Activated naive CD4-positive, alpha-beta T cell treated with Interleukin-2 at 50 U/mL for 16 hours (primary cell): ENCODE results near the gene TCIRG1.
"Not testable (repeated sequence)": the region's sequence is repeated elsewhere in the genome, so short reads cannot be mapped to it uniquely, and the experiment has no call there.

Experiments used
- DNase-seq: peaks from one replicate; pipeline ENCODE4 v3.0.0-alpha.2; 2020

TCIRG1 gene, protein sequence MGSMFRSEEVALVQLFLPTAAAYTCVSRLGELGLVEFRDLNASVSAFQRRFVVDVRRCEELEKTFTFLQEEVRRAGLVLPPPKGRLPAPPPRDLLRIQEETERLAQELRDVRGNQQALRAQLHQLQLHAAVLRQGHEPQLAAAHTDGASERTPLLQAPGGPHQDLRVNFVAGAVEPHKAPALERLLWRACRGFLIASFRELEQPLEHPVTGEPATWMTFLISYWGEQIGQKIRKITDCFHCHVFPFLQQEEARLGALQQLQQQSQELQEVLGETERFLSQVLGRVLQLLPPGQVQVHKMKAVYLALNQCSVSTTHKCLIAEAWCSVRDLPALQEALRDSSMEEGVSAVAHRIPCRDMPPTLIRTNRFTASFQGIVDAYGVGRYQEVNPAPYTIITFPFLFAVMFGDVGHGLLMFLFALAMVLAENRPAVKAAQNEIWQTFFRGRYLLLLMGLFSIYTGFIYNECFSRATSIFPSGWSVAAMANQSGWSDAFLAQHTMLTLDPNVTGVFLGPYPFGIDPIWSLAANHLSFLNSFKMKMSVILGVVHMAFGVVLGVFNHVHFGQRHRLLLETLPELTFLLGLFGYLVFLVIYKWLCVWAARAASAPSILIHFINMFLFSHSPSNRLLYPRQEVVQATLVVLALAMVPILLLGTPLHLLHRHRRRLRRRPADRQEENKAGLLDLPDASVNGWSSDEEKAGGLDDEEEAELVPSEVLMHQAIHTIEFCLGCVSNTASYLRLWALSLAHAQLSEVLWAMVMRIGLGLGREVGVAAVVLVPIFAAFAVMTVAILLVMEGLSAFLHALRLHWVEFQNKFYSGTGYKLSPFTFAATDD

DNA sequence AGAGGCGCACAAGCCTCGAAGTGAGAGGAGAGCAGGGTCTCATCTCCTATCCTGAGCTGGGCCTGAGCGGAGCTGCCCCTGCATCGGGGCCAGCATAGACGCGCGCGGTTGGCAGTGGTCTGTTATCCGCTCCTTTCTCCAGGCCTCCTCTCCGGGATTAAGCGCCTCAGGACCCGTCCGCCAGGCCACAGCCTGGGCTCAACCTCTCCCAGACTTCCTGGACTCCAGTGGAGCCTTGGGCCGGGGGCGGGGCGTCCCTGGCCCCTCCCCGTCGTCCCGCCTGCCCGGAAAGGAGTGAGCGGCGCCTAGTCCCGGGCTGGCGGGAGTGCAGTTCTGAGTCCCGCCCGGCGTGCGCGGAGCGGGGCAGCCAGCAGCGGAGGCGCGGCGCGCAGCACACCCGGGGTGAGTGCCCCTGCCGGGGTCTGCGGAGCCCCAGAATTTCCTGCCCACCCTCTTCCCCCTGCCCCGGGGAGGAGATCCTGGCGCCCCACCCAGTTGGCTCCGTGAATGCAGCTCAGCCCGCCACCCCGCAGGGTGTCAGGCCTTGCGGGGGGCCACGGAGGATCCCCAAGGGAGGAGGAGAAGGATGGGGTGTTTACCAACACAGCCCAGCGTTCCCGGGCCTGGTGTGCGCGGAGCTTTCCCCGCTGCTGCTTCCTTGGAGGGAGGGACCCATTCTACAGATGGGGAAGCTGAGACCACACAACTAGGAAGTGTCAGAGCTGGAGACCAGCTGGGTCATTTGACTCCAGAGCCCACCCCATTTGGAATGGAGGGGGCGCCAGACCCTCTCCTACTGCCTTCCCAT lies at the start of gene TCIRG1:
Gene TCIRG1 (plus strand): TSS at position 308 of the 808 bp plus-strand sequence. CDS start 2,247 bp downstream, outside the sequence.
- peak; percentile 64 for DNase-seq

DNA sequence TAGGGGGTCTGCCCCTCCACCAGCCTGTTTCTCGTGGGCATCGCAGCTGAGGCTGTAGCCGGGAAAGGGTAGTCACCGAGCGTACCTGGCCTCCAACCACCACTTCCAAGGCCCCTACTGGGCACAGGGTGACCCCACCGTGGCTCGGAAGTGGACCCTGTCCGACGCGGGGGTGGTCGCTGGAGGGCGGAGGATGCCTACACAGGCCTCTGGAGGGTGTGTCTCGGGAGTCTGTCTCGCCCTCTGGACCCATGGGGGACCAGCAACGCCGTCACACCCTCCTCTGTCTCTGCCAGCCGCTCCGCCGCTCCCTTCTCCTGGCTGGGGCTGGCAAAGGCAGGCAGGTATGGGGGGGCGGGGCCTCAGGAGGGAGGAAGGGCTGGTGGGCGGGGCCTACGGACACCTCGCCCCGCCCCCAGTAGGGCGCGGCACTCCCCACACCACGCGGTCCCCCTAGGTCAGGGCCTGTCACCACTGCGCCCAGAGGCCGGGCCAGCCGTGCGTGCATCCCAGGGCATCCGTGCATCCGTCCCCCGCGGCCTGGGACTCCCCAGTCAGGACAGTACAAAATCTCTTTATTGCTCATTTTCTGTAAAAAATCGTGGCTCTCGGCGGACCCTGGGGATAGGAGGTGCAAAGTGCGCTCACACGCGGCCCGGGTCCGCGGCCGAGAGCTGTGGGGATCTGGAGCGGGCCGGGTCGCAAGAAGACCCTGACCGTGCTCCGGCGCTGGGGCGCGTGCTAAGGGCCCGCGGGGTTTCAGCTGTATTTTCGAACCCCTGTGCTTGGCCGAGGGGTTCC lies 48.1 kb upstream of the TCIRG1 start:
- not testable (repeated sequence) for DNase-seq

DNA sequence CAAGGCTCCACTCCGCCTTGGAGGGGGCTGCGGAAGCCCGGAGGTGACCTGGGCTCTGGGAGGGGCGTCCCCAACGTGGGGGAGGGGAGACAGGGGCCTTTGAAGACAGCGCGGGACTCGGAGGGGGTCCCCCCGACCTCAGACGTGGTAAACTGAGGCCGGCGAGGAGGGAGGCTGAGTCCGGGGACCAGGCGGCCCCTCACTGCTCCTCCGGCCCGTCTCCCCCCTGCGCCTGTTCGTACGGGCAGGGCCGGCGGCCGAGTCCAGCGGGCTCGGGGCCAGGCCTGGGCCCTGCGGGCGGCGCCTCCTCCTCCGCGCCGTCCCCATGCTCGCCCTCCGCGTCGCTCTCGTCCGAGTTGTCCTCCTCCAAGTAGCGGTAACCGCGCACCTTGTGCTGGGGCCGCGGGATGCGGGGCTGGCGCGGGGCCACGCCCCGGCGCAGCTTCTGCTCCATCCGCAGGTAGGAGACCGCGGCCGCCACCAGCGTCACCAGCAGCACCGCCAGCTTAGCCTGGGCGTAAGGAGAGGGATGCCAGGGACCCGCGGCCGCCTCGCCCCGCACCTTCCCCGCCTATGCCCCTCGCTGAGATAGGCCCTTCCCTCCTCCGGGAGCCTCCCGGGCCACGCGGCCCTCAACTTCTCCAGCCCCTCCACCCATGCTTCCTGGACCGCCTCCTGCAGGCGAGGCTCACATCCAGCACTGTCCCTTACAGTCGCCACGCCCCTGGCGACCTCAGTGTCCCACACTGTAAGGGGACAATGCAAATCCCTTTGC lies 47.3 kb upstream of the TCIRG1 start:
- not testable (repeated sequence) for DNase-seq

DNA sequence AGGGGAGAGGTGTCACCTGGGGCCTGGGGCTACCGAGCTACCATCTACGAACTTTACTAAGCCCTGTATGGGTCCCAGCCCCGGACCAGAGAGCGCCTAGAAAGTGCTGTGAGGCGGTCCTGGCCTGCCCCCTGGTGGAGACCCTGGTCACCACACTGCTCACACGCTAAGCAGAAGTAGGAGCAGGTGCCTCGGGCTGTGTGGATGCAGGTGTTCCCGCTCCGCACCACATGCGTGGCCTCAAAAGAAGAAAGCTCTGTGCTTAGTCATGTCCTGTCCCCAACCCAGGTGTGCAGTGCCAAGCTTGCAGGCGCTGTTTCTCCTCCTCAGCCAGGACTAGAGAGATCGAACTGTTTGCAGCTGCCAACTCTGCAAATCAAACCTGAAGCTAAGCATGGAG lies 45.0 kb upstream of the TCIRG1 start:
- DNase-seq, result peak; percentile 46

DNA sequence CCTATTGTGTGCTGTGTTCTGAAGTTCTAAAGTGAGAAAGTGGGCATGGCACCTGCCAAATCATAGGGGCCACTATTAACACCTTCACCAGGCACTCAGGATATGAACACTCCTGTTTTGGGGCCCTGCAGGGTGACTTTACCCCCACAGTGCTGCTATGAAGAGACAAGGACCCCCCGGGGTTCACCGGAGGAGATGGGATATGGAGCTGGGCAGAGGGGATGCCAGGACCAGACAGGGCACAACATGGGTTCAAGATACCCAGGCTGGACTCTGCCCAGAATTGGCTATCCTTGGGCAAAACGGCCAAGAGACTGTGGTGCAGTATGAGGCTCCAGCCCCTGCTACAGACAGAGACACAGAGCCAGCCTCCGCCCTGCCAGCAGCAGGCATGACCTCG lies 44.4 kb upstream of the TCIRG1 start:
- not testable (repeated sequence) for DNase-seq

DNA sequence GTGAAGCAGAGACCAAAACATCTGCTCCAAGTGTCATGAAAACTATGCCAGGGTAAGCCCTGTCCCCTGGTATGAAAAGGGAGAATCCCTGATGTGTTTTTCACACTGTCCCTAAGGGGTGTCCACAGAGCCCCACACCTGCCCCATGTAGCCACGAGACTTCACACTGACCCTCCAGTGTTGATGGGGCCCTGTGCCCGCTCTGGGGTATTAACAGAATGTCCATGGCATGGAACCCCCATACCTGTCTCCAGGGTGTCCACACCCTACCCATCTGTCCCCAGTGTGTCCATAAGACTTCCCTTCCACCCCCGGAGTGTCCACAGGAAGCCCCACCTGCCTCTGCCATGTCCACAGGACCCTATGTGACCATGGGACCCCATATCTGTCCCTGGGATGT lies 43.7 kb upstream of the TCIRG1 start:
- DNase-seq, result not testable (repeated sequence)

DNA sequence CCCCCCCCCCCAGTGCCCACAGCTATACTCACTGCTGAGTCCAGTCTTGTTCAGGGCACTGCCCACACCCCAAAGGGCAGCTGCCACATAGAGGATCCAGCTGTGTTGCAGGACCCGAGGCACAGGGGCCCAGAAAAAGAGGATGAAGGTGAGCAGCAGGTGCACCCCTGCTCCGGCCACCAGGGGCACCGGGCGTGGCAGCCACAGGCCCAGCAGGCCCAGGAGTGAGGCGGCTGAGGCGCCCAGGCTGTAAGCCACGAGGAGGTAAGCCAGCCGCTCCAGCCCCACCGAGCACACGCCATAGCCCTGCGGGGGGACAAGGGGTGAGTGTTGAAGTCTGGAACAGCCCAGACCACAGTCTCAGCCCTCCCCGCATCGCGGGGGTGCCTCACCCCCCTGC lies 43.2 kb upstream of the TCIRG1 start:
- DNase-seq, result not testable (repeated sequence)

DNA sequence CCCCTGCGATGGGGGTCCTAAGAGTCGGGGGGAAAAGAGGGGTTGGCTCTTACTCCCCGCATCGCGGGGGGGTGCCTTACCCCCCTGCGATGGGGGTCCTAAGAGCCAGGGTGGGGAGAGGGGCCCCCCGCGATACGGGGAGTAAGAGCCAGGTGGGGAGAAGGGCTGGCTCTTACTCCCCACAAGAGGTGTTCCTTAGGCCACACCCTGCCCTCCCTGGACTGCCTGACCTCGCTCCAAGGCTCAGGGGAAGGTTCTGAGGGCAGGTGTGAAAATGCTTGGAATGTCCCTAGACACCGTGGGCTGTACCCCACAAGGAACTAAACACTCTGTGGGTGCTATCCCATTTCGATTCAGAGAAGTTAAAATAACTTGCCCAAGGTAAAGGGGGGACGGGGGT lies 42.8 kb upstream of the TCIRG1 start:
- DNase-seq, result no peak

DNA sequence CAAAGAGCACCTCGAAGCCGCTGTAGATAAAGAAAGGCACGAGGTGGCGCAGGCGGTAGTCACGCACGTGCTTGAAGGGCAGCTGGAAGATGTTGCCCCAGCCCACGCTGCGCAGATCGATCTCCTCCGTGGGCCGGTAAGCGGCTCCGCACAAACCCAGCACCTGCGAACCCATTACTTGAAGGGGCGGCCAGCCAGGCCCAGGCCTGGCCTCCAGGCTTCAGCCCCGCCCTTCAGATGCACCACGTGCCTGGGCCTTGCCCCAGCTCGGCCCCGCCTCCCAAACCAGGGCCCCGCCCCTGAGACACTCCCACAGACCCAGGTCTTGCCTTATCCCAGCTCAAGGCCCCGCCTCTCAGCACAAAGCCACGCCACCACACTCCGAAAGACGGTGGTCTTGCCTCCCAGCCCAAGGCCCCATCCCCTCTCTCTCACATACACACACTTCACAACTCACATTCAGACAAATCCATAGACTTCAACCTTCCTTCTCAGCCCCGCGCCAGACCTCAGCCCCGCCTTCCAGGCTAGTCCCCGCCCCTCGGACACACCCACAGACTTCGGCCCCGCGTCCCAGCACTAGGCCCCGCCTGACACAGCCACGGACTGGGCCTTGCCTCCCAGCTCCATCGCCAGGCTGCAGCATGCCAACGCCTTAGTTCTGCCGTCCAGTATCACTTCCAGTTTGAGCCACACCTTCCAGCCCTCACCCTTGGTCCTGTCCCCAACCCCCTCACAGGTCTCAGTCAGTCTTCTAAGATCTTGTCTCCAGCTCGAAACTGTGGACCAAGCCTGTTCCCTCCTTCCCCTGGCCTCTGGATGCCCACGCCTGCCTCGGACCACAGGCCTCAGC lies 42.0 kb upstream of the TCIRG1 start:
- DNase-seq, result peak; percentile 25

DNA sequence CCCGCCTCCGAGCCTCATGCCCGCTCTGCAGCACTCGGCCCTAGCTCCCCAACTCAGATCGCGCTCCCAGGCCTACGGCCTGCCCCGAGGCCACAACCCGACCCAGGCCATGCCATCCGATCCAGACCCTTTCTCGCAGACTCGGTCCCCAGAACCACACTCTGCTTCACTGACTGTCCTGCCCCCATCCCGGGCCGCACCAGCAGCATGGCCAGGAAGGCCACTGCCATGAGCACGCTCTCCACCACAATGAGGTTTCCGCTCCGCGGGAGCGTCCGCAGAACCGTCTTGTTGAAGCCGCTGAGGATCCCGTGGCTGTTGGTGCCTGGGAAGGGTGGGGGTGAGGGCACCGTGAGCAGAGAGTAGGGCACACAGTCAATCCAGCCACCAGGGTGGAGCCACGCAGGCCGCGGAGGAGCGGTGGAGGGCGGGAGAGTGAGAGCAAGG lies 41.3 kb upstream of the TCIRG1 start:
- no peak for DNase-seq

DNA sequence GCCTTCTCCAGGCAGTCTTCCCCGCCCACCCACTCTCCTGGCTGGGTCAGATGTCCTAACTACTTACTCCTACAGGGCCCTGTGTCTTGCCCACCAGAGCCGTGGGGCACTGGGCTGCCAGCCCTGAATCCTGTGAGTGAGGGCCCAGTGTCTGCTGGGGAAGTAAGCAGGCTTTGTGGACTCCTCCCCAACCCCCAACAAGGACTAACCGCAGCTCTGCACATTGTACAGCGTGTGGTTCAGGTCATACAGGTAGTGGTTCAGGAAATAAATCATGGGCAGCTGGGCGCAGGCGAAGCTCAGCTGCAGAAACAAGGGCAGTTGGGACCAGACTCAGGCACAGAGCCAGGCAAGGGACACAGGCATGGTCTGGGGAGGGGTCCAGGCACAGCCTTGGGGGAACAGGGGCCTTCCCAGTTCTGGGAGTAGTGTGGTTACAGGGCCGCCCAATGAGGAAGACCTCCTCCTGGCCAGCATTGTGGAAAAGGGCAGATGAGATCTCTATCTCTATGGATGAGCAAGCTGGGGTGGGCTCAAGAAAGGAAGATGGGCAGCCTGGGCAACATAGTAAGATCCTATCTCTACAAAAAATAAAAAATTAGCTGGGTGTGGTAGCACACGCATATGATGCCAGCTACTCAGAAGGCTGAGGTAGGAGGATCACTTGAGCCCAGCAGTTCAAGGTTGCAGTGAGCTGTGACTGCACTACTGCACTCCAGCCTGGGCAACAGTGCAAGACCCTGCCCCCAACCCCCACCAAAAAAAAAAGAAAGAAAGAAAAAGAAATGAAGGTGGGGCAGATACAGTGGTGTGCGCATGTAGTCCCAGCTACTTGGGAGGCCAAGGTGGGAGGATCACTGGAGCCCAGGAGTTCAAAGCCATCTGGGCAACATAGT lies 40.4 kb upstream of the TCIRG1 start:
- no peak for DNase-seq

DNA sequence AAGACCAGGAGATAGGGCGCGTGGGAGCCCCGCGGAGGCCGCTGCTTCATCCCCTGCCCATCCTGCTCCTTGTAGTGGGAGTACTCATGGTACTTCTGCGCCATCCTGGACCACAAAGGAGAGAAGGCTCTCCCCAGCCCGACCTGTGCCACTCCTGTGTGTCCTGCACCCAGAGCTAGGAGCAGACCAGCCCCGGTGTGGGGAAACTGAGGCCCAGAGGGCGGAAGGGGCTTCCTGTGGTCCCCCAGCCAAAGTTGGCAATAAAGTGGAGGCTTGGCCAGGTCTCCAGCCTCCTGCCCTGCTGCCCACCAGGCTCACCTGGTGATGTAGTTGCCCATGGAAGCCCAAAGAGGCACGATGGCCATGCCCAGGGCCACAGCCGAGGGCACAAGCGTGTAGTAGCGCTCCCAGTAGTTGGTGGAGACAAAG lies 39.6 kb upstream of the TCIRG1 start:
- DNase-seq, result no peak

DNA sequence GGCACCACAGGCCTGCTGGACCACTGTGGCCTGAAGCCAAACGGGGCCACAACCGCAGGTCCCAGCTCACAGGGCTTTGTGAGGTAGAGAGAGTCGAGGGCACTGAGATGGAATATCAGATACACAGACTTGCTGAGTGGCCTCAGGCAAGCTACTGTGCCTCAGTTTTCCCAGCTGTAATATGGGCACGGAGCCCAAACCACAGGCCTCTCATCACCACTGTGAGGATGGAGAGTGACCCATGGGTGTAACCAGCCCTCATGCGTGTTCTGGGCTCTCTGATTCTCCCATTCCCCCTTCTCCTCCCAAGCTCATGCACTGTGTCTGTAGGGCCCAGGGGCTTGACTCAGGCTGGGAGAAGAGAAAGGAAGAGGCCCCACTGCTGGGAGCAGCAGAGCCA lies 39.1 kb upstream of the TCIRG1 start:
- DNase-seq, result no peak

DNA sequence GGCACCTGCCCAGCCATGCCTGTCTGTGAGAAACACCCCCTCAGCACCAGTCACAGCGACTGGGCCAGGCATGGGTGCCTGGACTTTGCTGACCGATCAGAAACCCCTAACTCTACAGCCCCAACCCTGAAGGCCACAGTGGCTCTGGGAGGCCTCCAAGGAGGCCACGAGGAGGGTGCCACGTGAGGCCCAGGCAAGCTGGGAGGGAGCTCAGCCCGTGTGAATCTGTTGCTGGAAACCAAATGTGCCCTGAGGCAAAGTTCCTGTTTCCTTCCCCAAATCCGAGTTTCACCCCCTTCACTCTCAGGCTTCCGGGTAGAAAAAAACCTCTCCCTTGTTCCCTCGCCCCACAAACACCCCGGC lies 36.3 kb upstream of the TCIRG1 start:
- DNase-seq, result no peak

DNA sequence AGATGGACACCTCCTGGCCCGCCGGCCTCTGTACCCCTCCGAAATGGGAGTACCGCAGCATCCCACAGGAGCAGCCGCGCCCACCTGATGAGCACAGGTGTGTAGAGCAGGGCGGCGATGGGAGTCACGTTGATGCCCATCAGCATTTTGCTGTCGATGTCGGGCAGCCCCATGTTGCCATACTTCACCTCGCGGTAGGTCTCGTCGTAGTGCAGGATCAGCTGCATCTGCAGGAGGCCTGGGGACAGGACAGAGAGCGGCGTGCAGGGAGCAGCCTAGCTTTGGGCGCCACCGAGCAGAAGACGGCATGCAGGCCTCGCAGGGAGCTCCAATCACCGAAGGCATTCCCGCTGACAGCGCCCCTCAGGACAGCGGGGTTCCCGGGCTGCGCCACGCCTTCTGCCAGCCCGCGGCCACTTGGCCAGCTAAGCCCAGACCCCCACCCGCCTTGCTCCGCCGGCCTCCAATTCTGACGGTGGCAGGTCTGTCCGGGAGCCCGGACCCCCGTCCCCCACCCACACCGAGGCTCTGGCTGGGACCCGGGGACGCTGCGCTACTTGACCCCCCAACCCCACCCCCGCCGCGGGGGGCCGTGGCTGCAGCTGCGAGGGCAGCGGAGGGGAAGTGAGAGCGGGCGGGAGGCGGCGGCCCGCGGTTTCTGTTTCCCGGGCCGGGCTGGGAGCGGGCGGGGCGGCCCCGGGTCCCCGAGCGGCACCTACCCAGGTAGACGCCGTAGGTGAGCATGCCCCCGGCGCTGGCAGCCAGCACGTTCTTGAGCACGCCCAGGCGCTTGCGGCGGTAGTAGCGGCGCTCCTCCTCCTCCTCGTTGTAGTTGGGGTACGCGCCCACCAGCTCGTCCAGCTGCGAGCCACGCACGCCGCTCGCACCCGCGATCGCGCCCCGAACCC lies 35.6 kb upstream of the TCIRG1 start:
- peak; percentile 56 for DNase-seq

DNA sequence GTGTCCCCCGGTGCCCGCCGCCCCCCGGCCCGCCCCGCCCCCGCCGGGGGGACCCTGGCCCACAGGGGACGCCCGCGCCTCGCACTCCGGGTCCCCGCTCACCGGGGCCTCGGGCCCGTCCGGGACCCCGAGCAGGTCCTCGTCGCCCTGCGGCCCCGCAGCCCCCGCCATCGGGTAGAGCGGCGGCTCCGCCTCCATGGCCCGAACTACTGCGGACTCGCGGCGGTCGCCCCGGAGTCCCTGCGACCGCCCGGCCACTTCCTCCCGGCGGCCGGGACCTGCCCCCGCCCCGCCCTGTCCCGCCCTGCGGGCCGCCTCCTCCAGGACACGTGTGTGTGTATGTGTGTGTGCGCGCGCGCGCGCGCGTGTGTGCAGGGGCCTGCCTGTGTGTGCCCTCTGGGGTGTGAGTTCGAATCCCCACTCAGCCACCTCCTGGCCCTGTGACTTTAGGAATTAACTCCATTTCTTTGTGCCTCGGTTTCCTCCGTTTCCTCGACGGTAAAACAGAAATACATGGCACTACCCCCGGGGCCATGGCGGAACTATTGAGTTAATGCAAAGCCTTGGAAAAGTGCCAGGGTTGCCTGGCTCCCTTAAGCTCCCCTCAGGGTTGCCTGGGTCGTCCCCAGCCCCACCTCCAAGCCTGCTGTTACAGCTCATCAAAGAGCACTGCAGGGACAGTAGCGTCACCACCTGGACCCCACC lies 34.8 kb upstream of the TCIRG1 start, which contains the start of gene UNC93B1:
Gene UNC93B1 (minus strand): TSS at position 252 of the 705 bp plus-strand sequence. CDS start 54 bp downstream, at position 198.
- peak; percentile 84 for DNase-seq
